NK-92 (cell line): ENCODE measurements around the gene SDHAF1.
"Not testable (repeated sequence)": the region's sequence is repeated elsewhere in the genome, so short reads cannot be mapped to it uniquely, and the experiment has no call there.

ENCODE experiments used
- DNase-seq: peaks from one replicate; lab custom pipeline; 2025; ENCODE audit not compliant: unreplicated experiment; lab: John Stamatoyannopoulos, UW

The SDHAF1 gene

GRCh38 chr19:36014012-36014924, 19.3 kb downstream of the SDHAF1 start, which contains the start of gene ALKBH6:
ALKBH6 (minus strand) TSS chr19:36014213; CDS start chr19:36013397, 816 bp downstream.
- peak; percentile 92 for DNase-seq

GRCh38 chr19:36019061-36019670, 24.2 kb downstream of the SDHAF1 start:
- no peak for DNase-seq

- DNase-seq: no peak
These were observed 28.4 kb downstream of the SDHAF1 start for GRCh38 chr19:36023432-36023831.

GRCh38 chr19:36025541-36025940, 30.6 kb downstream of the SDHAF1 start:
- no peak for DNase-seq

GRCh38 chr19:36026091-36026876, 31.3 kb downstream of the SDHAF1 start:
- no peak for DNase-seq

- DNase-seq: no peak
These were observed 32.7 kb downstream of the SDHAF1 start for GRCh38 chr19:36027696-36028095.

- DNase-seq: no peak
These were observed 33.5 kb downstream of the SDHAF1 start for GRCh38 chr19:36028313-36029041.

GRCh38 chr19:36030264-36031148, 35.5 kb downstream of the SDHAF1 start:
- DNase-seq: no peak

- no peak for DNase-seq
These were observed 36.3 kb downstream of the SDHAF1 start for GRCh38 chr19:36031308-36031707.

GRCh38 chr19:36032251-36033104, 37.5 kb downstream of the SDHAF1 start, which contains the start of gene CLIP3:
CLIP3 (minus strand) TSS chr19:36032873; CDS start chr19:36032357, 516 bp downstream.
- no peak for DNase-seq

- no peak for DNase-seq
These were observed 45.5 kb downstream of the SDHAF1 start for GRCh38 chr19:36040495-36040894.

GRCh38 chr19:36041092-36041491, 46.1 kb downstream of the SDHAF1 start:
- not testable (repeated sequence) for DNase-seq

GRCh38 chr19:36041831-36042230, 46.8 kb downstream of the SDHAF1 start:
- DNase-seq: no peak

- no peak for DNase-seq
These were observed 49.0 kb downstream of the SDHAF1 start for GRCh38 chr19:36043952-36044351.
